ENCODE data around the gene PFKP.

Gene PFKP

GRCh38 chr10:3067118-3067858 lies at the start of gene PFKP:
Gene PFKP, plus strand, starts transcription at chr10:3067548. Its CDS starts 48 bp downstream, at chr10:3067596.
- no peak for DNase-seq

- no peak for DNase-seq
Observed at GRCh38 chr10:3018247-3018646, 49.1 kb upstream of the PFKP start.

GRCh38 chr10:3020311-3020710 lies 47.0 kb upstream of the PFKP start:
- DNase-seq, result no peak

GRCh38 chr10:3020881-3021280 lies 46.5 kb upstream of the PFKP start:
- DNase-seq, result no peak

GRCh38 chr10:3022027-3022426 lies 45.3 kb upstream of the PFKP start:
- DNase-seq, result no peak

GRCh38 chr10:3023892-3024291 lies 43.5 kb upstream of the PFKP start:
- DNase-seq, result no peak

GRCh38 chr10:3025026-3025683 lies 42.2 kb upstream of the PFKP start:
- DNase-seq, result no peak

- DNase-seq, result no peak
Observed at GRCh38 chr10:3027866-3028265, 39.5 kb upstream of the PFKP start.

GRCh38 chr10:3028441-3028840 lies 38.9 kb upstream of the PFKP start:
- DNase-seq, result no peak

- no peak for DNase-seq
Observed at GRCh38 chr10:3030765-3031164, 36.6 kb upstream of the PFKP start.

- no peak for DNase-seq
Observed at GRCh38 chr10:3031490-3031889, 35.9 kb upstream of the PFKP start.

- no peak for DNase-seq
Observed at GRCh38 chr10:3033925-3034324, 33.4 kb upstream of the PFKP start.

- no peak for DNase-seq
Observed at GRCh38 chr10:3034616-3035015, 32.7 kb upstream of the PFKP start.

- DNase-seq, result no peak
Observed at GRCh38 chr10:3036155-3037021, 31.0 kb upstream of the PFKP start.

GRCh38 chr10:3037182-3037581 lies 30.2 kb upstream of the PFKP start:
- DNase-seq, result no peak

- DNase-seq, result no peak
Observed at GRCh38 chr10:3040069-3040468, 27.3 kb upstream of the PFKP start.

GRCh38 chr10:3042589-3042988 lies 24.8 kb upstream of the PFKP start:
- DNase-seq, result no peak

- DNase-seq, result peak; percentile 45
Observed at GRCh38 chr10:3043512-3044368, 23.6 kb upstream of the PFKP start.

- DNase-seq, result peak; percentile 71
Observed at GRCh38 chr10:3045471-3046209, 21.7 kb upstream of the PFKP start.

GRCh38 chr10:3046210-3046779 lies 21.1 kb upstream of the PFKP start:
- no peak for DNase-seq

- no peak for DNase-seq
Observed at GRCh38 chr10:3046981-3047547, 20.3 kb upstream of the PFKP start.

Data from NCI-H226 (cell line).